Measurements from ENCODE around the gene GJB4. TPM values are rescaled to one million over a fixed set of nuclear protein-coding genes. Genes with fewer than 3 reads are reported as not detected.

Gene GJB4
- total RNA-seq, 1 experiment from 2014 or later: 0.07 TPM

DNA sequence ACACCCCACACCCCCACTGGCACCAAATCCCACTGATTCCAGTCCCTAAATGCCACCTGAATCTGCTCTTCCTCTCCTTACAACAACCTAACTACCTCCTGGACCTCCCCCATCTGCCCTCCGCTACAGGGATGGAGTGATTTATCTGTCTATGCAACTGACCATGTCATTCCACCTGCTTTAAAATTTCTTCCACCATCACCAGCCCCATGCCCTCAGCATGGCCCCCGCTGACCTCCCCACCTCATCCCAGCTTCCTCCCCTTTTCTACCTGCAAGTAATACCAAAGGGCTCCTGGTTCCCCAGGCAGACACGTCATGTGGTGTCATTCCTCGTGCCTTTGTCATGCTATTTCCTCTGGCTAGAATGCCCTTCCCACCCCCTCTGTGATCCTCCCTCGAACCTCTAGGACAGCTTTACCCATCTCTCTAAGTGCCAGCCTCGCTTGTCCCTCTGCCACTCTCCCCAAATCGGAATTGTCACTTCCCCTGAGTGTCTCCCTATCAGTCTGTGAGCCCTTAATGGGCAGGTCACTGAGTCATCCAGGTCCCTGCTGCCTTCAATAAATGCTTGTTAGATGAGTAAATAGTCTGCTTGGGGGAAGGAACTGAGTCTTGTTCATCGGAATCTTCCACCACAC is 3.7 kb downstream of the GJB4 start:
- Mint-ChIP-seq H3K27ac (no peak overlapping the region), H3K36me3 (no peaks in the 10 kb centered on the region; the same call in 1 of the 2 replicates), H3K9me3 (peaks cover 3% of the 10 kb centered on the region; the same call in 1 of the 2 replicates), H3K4me3 (no peak overlapping the region), H3K27me3 (ENCODE audit: low read depth) (peaks cover 3% of the 10 kb centered on the region; the same call in 1 of the 2 replicates), H3K4me1 (peaks cover 19% of the 10 kb centered on the region)
- ChIA-PET CTCF (interaction anchor here (1.1 kb wide), 1 partner anchor 23 kb away, joined by 3 read pairs; no protein-coding TSS in a partner anchor), POLR2A (no interaction called here)
- DNase-seq (ENCODE audit: low spot score) (no peak), ATAC-seq (peak; percentile 67)
- TF ChIP-seq, protein P1, sequence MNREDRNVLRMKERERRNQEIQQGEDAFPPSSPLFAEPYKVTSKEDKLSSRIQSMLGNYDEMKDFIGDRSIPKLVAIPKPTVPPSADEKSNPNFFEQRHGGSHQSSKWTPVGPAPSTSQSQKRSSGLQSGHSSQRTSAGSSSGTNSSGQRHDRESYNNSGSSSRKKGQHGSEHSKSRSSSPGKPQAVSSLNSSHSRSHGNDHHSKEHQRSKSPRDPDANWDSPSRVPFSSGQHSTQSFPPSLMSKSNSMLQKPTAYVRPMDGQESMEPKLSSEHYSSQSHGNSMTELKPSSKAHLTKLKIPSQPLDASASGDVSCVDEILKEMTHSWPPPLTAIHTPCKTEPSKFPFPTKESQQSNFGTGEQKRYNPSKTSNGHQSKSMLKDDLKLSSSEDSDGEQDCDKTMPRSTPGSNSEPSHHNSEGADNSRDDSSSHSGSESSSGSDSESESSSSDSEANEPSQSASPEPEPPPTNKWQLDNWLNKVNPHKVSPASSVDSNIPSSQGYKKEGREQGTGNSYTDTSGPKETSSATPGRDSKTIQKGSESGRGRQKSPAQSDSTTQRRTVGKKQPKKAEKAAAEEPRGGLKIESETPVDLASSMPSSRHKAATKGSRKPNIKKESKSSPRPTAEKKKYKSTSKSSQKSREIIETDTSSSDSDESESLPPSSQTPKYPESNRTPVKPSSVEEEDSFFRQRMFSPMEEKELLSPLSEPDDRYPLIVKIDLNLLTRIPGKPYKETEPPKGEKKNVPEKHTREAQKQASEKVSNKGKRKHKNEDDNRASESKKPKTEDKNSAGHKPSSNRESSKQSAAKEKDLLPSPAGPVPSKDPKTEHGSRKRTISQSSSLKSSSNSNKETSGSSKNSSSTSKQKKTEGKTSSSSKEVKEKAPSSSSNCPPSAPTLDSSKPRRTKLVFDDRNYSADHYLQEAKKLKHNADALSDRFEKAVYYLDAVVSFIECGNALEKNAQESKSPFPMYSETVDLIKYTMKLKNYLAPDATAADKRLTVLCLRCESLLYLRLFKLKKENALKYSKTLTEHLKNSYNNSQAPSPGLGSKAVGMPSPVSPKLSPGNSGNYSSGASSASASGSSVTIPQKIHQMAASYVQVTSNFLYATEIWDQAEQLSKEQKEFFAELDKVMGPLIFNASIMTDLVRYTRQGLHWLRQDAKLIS (CRISPR knock-in tag; IDR thresholded peaks at IDR 0.05; ENCODE audit: borderline replicate concordance): no peak
- TF ChIP-seq, protein P2, sequence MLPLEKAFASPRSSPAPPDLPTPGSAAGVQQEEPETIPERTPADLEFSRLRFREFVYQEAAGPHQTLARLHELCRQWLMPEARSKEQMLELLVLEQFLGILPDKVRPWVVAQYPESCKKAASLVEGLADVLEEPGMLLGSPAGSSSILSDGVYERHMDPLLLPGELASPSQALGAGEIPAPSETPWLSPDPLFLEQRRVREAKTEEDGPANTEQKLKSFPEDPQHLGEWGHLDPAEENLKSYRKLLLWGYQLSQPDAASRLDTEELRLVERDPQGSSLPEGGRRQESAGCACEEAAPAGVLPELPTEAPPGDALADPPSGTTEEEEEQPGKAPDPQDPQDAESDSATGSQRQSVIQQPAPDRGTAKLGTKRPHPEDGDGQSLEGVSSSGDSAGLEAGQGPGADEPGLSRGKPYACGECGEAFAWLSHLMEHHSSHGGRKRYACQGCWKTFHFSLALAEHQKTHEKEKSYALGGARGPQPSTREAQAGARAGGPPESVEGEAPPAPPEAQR (CRISPR knock-in tag; IDR thresholded peaks at IDR 0.05): no peak
- TF ChIP-seq, protein P3, sequence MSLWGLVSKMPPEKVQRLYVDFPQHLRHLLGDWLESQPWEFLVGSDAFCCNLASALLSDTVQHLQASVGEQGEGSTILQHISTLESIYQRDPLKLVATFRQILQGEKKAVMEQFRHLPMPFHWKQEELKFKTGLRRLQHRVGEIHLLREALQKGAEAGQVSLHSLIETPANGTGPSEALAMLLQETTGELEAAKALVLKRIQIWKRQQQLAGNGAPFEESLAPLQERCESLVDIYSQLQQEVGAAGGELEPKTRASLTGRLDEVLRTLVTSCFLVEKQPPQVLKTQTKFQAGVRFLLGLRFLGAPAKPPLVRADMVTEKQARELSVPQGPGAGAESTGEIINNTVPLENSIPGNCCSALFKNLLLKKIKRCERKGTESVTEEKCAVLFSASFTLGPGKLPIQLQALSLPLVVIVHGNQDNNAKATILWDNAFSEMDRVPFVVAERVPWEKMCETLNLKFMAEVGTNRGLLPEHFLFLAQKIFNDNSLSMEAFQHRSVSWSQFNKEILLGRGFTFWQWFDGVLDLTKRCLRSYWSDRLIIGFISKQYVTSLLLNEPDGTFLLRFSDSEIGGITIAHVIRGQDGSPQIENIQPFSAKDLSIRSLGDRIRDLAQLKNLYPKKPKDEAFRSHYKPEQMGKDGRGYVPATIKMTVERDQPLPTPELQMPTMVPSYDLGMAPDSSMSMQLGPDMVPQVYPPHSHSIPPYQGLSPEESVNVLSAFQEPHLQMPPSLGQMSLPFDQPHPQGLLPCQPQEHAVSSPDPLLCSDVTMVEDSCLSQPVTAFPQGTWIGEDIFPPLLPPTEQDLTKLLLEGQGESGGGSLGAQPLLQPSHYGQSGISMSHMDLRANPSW (CRISPR knock-in tag; conservative IDR thresholded peaks at IDR 0.05; ENCODE audit: low read depth): no peak
- TF ChIP-seq, protein P4, sequence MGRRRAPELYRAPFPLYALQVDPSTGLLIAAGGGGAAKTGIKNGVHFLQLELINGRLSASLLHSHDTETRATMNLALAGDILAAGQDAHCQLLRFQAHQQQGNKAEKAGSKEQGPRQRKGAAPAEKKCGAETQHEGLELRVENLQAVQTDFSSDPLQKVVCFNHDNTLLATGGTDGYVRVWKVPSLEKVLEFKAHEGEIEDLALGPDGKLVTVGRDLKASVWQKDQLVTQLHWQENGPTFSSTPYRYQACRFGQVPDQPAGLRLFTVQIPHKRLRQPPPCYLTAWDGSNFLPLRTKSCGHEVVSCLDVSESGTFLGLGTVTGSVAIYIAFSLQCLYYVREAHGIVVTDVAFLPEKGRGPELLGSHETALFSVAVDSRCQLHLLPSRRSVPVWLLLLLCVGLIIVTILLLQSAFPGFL (CRISPR knock-in tag; IDR thresholded peaks at IDR 0.05; ENCODE audit: borderline replicate concordance): no peak
- TF ChIP-seq TEAD4 (CRISPR knock-in tag; IDR thresholded peaks at IDR 0.05): no peak
- TF ChIP-seq, protein P5, sequence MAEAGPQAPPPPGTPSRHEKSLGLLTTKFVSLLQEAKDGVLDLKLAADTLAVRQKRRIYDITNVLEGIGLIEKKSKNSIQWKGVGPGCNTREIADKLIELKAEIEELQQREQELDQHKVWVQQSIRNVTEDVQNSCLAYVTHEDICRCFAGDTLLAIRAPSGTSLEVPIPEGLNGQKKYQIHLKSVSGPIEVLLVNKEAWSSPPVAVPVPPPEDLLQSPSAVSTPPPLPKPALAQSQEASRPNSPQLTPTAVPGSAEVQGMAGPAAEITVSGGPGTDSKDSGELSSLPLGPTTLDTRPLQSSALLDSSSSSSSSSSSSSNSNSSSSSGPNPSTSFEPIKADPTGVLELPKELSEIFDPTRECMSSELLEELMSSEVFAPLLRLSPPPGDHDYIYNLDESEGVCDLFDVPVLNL (CRISPR knock-in tag; IDR thresholded peaks at IDR 0.05; ENCODE audit: borderline replicate concordance, low read depth): no peak
- TF ChIP-seq, protein P6, sequence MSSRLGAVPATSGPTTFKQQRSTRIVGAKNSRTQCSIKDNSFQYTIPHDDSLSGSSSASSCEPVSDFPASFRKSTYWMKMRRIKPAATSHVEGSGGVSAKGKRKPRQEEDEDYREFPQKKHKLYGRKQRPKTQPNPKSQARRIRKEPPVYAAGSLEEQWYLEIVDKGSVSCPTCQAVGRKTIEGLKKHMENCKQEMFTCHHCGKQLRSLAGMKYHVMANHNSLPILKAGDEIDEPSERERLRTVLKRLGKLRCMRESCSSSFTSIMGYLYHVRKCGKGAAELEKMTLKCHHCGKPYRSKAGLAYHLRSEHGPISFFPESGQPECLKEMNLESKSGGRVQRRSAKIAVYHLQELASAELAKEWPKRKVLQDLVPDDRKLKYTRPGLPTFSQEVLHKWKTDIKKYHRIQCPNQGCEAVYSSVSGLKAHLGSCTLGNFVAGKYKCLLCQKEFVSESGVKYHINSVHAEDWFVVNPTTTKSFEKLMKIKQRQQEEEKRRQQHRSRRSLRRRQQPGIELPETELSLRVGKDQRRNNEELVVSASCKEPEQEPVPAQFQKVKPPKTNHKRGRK (CRISPR knock-in tag; IDR thresholded peaks at IDR 0.05; ENCODE audit: borderline replicate concordance): no peak
- TF ChIP-seq, protein P7, sequence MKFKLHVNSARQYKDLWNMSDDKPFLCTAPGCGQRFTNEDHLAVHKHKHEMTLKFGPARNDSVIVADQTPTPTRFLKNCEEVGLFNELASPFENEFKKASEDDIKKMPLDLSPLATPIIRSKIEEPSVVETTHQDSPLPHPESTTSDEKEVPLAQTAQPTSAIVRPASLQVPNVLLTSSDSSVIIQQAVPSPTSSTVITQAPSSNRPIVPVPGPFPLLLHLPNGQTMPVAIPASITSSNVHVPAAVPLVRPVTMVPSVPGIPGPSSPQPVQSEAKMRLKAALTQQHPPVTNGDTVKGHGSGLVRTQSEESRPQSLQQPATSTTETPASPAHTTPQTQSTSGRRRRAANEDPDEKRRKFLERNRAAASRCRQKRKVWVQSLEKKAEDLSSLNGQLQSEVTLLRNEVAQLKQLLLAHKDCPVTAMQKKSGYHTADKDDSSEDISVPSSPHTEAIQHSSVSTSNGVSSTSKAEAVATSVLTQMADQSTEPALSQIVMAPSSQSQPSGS (CRISPR knock-in tag; IDR thresholded peaks at IDR 0.05; ENCODE audit: borderline replicate concordance, low read depth): no peak
- TF ChIP-seq, protein P8, sequence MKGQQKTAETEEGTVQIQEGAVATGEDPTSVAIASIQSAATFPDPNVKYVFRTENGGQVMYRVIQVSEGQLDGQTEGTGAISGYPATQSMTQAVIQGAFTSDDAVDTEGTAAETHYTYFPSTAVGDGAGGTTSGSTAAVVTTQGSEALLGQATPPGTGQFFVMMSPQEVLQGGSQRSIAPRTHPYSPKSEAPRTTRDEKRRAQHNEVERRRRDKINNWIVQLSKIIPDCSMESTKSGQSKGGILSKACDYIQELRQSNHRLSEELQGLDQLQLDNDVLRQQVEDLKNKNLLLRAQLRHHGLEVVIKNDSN (CRISPR knock-in tag; IDR thresholded peaks at IDR 0.05): no peak
- TF ChIP-seq SP1 (CRISPR knock-in tag; conservative IDR thresholded peaks at IDR 0.05): no peak
- TF ChIP-seq FOXP1 (CRISPR knock-in tag; IDR thresholded peaks at IDR 0.05; ENCODE audit: borderline replicate concordance): no peak
- TF ChIP-seq ZBTB21 (CRISPR knock-in tag; IDR thresholded peaks at IDR 0.05; ENCODE audit: borderline replicate concordance): no peak
- TF ChIP-seq, protein P9, sequence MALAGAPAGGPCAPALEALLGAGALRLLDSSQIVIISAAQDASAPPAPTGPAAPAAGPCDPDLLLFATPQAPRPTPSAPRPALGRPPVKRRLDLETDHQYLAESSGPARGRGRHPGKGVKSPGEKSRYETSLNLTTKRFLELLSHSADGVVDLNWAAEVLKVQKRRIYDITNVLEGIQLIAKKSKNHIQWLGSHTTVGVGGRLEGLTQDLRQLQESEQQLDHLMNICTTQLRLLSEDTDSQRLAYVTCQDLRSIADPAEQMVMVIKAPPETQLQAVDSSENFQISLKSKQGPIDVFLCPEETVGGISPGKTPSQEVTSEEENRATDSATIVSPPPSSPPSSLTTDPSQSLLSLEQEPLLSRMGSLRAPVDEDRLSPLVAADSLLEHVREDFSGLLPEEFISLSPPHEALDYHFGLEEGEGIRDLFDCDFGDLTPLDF (CRISPR knock-in tag; IDR thresholded peaks at IDR 0.05): no peak
- no peak for TF ChIP-seq IRF2 (CRISPR knock-in tag; IDR thresholded peaks at IDR 0.05; ENCODE audit: borderline replicate concordance, low read depth)
- TF ChIP-seq, protein P10, sequence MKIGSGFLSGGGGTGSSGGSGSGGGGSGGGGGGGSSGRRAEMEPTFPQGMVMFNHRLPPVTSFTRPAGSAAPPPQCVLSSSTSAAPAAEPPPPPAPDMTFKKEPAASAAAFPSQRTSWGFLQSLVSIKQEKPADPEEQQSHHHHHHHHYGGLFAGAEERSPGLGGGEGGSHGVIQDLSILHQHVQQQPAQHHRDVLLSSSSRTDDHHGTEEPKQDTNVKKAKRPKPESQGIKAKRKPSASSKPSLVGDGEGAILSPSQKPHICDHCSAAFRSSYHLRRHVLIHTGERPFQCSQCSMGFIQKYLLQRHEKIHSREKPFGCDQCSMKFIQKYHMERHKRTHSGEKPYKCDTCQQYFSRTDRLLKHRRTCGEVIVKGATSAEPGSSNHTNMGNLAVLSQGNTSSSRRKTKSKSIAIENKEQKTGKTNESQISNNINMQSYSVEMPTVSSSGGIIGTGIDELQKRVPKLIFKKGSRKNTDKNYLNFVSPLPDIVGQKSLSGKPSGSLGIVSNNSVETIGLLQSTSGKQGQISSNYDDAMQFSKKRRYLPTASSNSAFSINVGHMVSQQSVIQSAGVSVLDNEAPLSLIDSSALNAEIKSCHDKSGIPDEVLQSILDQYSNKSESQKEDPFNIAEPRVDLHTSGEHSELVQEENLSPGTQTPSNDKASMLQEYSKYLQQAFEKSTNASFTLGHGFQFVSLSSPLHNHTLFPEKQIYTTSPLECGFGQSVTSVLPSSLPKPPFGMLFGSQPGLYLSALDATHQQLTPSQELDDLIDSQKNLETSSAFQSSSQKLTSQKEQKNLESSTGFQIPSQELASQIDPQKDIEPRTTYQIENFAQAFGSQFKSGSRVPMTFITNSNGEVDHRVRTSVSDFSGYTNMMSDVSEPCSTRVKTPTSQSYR (CRISPR knock-in tag; IDR thresholded peaks at IDR 0.05): no peak
